ENCODE measurements around the gene APOB.

GRCh38 chr2:21020031-21020667, 23.7 kb downstream of the APOB start:
- TF ChIP-seq, protein P1, sequence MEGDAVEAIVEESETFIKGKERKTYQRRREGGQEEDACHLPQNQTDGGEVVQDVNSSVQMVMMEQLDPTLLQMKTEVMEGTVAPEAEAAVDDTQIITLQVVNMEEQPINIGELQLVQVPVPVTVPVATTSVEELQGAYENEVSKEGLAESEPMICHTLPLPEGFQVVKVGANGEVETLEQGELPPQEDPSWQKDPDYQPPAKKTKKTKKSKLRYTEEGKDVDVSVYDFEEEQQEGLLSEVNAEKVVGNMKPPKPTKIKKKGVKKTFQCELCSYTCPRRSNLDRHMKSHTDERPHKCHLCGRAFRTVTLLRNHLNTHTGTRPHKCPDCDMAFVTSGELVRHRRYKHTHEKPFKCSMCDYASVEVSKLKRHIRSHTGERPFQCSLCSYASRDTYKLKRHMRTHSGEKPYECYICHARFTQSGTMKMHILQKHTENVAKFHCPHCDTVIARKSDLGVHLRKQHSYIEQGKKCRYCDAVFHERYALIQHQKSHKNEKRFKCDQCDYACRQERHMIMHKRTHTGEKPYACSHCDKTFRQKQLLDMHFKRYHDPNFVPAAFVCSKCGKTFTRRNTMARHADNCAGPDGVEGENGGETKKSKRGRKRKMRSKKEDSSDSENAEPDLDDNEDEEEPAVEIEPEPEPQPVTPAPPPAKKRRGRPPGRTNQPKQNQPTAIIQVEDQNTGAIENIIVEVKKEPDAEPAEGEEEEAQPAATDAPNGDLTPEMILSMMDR (conservative IDR thresholded peaks at IDR 0.05; ENCODE audit: low read depth, low read length): no peak
- no peak for TF ChIP-seq EZH2 (IDR thresholded peaks at IDR 0.05; ENCODE audit: borderline replicate concordance, low read depth, low read length, poor library complexity, severe bottlenecking)
